ENCODE results near the gene GMNN.
"Not testable (repeated sequence)": the region's sequence is repeated elsewhere in the genome, so short reads cannot be mapped to it uniquely, and the experiment has no call there.

Gene GMNN

DNA sequence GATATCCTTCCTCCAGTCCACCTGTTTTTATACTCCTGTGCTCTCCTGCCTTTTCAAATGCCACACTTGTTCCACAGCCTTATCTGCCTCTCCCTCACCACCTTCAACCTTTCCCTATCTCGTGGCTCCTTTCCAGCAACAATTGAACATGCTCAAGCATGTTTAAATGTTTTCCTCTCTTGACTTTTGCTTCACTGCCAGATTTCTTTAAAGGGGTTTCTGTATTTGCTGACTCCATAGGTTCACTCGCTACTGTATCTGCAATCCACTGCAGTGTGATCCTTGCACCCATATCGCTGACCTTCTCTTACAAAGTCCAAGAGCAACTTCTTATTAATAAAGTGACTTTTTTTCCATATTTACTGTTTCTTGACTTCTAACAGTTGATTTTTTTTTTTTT, 11.2 kb upstream of the GMNN start:
- no peak for DNase-seq

DNA sequence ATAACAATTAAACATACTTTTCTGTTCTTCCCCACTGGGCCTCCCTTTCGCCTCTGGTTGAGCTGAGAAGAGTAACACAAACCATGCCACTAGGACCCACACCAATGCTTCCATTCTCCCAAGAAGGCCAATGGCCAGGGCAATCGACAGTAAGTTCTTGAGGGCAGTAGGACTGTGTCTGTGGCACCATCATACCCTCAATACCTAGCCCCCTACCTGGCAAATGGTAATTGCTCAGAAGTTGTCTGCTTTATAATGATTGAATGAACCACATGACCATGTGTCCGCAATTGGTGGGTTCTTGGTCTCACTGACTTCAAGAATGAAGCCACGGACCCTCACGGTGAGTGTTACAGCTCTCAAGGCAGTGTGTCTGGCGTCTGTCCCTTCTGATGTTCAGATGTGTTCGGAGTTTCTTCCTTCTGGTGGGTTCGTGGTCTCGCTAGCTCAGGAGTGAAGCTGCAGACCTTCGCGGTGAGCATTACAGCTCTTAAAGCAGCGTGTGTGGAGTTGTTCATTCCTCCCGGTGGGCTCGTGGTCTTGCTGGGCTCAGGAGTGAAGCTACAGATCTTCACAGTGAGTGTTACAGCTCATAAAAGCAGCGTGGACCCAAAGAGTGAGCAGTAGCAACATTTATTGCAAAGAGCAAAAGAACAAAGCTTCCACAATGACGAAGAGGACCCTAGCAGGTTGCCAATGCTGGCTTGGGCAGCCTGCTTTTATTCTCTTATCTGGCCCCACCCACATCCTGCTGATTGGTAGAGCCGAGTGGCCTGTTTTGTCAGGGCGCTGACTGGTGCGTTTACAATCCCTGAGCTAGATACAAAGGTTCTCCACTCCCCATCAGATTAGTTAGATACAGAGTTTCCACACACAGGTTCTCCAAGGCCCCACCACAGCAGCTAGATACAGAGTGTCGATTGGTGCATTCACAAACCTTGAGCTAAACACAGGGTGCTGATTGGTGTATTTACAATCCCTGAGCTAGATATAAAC, 9.6 kb upstream of the GMNN start:
- DNase-seq, result not testable (repeated sequence)

DNA sequence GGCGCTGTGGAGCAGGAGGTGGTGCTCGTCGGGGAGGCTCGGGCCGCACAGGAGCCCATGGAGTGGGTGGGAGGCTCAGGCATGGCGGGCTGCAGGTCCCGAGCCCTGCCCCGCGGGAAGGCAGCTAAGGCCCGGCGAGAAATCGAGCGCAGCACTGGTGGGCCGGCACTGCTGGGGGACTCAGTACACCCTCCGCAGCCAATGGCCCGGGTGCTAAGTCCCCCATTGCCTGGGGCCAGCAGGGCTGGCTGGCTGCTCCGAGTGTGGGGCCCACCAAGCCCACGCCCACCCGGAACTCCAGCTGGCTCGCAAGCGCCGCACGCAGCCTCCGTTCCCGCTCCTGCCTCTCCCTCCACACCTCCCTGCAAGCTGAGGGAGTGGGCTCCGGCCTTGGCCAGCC, 8.8 kb upstream of the GMNN start:
- DNase-seq, result not testable (repeated sequence)

DNA sequence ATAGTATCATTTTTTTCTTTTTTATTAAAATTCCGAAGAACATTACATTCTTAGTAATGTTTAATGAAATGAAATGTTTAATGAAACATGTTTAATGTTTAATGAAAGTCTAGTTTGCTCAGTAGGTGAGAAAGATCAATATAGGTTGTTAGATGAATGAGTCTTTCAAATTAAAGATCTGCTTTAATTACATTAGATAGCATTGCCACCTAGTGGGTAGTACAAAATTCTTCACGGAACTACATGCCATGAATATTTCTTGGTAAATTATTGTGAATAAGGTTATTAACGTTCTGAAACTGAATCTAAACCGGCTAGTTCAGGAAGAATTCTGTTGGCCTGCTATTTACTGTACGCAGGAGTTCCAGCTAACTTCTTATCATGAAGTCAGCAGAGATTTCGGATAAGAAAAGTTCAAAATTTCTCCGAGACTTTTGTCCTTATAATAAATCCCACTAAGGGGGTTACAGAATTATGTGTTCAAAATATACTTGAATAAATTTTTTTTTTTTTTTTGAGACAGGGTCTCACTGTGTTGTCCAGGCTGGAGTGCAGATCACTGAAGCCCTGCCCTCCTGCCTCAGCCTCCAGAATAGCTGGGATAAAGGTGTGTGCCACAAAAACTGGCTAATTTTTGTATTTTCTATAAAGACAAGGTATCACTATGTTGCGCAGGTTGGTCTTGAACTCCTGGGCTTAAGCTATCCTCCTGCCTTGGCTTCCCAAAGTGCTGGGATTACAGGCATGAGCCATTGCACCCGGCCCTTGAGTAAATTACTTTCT, 7.9 kb upstream of the GMNN start:
- DNase-seq, result no peak

DNA sequence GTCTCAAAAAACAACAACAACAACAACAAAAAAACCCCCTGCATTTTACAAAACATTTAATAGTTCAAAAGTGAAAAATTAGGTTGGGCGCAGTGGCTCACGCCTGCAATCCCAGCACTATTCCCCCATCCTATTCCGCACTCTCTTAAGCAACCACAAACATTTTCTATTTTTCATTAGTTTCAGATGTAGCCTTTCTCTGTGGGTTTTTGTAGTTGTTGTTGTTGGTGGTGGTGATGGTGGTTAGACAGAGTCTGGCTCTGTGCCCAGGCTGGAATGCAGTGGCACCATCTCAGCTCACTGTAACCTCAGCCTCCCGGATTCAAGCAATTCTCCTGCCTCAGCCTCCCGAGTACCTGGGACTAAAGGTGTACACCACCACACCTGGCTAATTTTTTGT, 6.4 kb upstream of the GMNN start:
- no peak for DNase-seq

DNA sequence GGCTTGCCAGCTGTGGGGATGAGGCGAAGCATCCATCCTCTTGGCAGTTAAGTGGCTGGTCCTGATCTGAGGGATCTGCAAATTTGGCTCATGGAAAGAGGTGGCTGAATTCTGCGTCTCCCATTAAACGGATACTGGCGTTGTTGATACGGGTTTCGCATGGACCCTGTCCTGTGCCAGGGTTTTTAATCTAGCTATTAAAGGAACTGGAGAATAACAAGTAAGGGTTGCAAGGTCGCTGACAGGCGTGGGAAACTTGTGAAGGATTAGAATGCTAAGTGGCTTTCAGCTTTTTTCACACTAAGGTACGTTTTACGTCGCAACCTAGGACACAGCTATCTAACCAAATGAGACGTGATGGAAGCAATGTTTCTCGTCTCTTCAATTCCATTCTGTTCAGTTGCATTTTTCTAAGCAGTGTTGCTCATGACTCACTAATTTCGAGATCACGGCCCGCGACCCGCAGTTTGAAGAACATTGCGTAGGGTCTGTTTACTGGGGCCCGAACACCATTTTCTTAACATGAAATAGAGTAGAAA, 852 bp downstream of the GMNN start:
- no peak for DNase-seq

DNA sequence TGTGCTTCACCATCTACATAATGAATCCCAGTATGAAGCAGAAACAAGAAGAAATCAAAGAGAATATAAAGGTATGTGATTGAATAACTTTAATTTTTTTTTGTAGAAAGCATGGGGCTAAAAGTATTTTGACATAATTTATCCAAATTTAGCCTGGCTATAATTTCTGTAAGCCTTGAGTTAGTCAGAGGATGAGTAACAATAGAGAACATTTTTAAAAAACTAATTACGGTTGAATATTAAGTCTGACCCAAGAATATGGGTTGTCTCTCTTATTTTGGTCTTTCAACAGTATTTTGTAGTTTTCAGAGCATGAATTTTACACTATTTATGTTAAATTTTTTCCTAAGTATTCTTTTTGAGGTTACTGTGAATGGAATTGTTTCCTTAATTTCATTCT, 2.5 kb downstream of the GMNN start:
- no peak for DNase-seq

DNA sequence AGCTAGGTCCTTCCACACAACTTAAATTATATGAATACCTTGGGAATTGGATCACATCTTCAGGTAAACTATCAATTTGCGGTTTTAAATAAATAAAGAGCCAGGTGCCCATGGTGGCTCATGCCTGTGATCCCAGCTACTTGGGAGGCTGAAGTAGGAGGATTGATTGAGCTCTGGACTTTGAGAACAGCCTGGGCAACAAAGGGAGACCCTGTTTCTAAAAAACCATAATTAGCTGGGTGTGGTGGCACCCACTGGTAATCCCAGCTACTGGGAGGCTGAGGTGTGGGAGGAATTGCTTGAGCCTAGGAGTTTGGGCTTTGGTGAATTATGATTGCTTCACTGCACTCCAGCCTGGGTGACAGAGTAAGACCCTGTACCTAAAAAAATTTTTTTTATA, 3.4 kb downstream of the GMNN start:
- DNase-seq, result no peak

DNA sequence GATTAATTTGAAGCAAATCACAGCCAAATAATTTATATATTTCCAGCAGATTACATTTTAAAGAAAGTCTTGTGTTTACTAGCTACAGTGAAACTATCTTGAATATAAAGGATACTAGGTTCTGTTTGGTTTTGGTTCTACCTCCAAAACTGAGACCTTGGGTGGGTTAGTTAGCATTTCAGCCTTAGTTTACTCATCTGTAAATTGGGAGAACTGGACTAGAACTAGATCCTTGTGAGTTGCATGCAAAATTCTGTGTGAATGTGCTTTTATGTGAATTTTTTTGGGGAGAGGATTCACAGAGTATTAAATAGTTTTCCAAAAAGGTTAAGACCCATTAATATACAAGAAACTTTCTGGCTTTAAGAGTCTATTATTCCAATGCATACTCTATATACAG, 4.1 kb downstream of the GMNN start:
- DNase-seq, result no peak

DNA sequence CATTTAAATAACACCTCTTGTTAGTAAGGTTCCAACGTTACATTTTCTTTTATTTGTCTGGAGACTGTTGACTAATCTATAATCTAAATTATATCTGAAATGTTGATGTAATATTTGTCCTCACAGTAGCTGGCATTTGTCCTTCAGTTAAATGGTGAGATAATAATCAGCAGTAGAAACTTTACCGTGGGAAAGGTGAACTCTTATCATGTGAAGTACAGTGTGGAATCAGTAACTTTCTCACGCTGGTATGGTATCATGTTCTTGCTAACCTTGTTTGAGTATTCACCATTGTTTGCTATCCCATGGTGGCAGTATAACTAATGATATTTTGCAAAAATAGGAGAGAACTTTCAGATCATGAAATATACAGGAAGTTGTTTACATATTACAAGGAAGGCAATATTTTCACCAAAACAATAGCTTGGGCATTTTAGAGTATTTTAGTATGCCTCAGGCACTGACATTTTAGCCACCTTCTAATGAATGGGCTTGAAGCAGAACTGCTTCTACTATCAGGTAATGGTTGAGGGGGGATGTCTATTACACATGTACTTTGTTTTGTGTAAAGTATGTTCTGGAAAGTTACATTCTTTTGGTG, 4.8 kb downstream of the GMNN start:
- DNase-seq, result no peak

DNA sequence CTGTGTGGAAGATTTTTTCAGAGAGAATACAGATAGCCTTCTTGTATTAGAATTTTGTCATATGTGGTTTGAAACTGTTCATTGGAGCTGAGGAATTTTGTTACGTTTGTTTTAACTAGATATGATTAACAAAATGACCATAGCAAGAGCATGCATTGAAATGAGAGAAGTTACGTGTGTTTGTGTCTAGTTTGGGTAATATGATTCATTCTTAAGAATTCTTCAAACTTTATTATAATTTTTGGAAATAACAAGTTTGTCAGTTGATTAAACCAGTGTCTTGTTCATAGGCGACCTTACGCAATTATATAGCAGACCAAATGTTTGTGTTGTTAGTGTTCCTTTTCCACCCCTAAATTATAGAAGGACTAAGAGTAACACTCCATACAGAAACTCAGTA, 5.5 kb downstream of the GMNN start:
- no peak for DNase-seq

DNA sequence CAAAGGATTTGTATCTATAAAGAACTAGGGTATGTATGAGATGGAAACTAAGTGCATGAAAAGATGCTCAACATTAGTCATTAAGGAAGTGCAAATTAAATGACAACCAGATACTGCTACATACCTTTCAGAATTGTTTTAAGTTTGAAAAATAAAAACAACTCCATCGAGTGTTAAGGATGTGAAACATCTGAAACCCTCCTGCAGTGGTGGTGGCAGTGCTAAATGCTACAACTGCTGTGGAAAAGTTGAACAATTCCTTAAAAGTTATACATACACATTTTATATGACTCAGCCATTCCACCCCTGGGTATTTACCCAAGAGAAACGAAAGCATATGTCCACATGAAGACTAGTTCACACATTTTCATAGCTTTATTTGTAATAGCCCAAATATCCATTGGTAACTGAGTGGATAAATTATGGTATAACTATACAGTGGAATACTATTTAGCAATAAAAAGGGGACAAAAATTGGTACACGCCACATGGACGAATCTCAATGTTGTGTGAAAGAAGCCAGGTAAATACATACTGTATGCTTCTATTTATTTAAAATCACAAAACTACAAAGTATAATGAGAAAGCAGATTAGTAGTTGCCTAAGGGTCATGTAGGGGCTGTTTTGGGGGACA, 13.4 kb downstream of the GMNN start:
- no peak for DNase-seq

DNA sequence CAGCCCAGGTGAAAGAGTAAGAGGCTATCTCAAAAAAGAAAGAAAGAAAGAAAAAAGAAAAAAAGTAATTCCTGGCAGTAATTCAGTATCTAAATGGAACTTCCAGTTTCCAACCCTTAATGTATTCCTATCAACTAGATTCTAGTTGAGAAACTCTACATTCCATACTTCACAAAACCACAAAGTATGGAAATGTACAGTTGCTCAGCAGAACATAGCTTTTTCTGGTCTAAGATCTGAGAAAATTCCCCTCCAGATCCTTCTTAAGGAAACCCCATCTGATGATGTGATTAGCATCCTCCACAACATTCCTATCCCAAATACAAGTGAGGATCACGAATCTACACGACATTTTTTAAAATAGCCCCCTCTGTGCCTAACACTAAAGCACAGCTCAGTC, 20.4 kb downstream of the GMNN start:
- no peak for DNase-seq

DNA sequence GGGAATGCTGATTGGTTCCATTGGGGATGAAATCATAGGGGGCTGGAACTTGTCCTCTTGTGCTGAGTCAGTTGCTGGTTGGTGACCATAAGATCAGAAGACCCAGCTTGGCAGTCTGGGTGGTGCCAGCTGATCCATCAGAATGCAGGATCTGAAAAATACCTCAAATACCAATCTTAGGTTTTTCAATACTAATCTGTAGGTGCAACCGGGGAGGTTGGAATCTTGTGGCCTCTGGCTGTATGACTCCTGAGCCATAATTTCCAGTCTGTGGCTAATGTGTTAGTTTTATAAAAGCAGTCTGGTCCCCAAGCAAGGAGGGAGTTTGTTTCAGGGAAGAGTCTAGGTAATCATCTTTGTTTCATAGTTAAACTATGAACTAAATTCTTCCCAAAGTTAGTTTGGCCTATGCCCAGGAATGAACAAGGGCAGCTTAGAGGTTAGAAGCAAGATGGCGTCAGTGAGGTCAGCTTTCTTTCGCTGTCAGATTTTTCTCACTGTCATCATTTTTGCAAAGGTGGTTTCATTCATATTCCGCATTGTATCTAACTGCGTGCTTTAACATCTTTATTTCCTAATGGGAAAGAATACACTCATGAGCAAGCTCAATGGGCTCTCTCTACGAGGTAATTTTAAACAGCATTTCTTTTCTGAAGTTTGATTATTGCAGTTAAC, 22.0 kb downstream of the GMNN start:
- DNase-seq, result no peak

DNA sequence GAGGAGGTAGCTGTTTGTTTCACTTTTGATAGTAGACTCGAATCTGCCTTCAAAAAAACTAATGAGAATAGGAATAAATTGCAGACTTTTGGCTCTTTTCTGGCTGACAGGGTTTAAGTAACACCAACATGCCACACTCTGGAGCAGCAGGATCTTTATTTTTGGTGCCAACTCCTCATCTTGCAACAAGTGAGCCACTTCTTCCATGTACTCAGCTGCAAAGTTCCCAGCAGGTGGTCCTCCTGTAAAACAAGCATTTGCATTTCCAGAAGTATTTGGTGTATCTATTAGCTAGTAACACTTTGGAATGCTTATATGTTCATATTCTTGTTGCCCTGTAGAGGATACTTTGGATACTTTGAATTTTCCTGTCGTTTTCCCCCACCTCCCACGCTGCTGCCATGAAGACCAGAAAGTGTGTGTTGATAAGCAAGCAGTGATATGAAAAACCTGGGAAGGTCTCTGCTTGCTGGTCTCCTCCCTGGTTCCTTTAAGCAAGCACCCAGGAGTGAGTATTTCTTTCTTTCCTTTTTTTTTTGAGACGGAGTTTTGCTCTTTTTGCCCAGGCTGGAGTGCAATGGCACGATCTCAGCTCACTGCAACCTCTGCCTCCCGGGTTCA, 23.0 kb downstream of the GMNN start:
- no peak for DNase-seq

DNA sequence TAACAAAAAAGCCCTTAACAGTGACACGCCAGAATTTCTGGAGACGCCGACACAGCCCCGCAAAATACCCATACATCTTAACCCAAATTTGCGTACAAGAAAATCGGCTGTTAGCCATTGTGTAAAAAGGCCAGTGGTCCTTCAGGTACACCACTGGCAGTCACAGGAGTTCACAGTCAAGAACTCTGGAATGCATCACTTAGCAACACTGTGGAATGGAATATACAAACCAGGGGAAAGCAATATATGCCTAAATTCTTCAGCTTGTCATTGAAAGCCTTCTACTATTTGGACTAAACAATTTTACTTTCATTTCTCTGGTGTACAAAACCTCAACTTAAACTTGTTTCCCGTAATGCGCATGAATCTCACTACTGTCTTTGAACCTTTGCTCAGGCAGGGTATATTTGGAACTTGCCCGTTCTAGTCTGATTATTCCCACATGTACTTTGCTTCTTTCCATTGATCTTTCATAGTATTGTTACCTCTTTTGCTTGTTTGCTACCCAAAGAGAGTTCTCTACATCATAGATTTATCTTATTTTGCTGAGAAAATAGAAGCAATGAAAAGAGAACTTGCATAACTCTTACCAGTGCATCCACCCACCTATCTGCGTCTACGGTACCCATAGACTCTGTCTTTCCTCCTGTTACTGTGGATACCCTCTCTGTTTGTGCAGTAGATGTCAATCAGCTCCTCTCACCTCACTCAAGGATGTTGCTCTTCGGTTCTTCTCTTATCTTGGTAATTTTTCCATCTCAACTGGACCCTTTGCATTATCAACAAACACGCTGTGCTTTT, 24.2 kb downstream of the GMNN start, which contains the start of gene ARMH2:
Gene ARMH2, minus strand, starts transcription at position 178 of the 801 bp plus-strand sequence. Its CDS starts 60 bp downstream, at position 118.
- no peak for DNase-seq

DNA sequence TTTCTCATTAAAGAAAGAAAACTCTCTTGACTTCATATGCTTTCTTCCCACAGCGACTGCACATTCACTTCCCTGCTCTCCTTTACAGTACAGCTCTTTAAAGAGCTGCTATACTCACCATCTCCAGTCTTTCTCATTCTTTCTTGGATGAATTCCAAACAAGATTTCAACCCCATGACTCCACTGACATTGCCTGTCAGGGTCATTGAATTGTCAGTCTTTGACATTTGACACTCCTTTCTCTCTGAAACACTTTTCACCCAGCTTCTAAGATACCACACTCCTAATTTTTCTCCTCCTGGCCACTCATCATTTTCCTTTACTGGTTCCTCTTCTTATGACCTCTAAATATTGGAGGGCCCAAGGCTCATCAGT, 24.8 kb downstream of the GMNN start:
- DNase-seq, result no peak

DNA sequence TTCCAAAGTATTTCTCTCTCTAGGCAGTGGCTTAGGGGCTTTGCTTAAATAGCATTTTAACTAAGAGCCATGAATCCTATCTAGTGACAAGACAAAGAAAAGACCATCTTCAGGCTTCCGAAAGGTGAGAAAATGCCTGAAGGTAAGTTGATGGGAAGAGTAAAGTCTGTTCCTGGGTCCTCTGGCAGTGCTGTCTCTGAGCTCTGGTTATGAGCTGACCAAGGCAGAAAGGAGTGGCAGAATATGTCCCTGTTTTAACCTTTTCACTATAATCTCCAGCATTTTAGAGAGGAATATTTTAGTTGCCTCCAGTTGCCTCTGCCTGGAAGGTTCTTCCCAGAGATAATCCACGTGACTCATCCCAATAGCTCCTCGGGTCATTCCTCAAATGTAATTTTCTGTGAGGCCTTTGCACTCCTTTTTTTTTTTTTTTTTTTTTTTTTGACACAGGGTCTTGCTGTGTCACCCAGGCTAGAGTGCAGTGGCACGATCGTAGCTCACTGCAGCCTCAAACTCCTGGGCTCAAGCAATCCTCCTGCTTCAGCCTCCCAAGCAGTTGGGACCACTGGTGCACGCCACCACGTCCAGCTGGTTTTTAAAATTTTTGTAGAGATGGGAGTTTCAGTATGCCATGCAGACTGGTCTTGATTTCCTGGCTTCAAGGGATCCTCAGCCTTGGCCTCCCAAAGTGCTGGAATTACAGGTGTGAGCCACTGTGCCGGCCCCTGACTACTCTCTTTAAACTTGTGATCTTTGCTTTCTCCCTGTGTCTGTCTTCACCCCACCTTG, 27.7 kb downstream of the GMNN start:
- no peak for DNase-seq

DNA sequence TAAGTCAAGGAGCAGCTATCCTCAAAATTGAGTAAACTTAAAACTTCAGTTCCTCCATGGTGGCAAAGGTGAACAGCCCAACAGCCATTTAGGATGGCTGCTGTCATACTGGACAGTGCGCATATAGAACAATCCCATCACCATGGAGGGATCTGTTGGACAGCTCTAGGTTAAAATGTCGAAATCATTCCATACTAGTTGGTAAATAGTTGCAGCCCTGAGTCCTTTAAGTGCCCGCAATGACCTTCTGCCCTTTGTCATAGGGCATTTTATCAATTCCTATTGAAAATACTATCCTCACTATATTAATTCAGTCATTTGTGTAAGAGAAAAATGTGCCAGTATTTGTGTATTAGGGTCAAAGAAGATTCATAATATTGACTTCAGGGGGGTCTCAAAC, 32.8 kb downstream of the GMNN start:
- no peak for DNase-seq

DNA sequence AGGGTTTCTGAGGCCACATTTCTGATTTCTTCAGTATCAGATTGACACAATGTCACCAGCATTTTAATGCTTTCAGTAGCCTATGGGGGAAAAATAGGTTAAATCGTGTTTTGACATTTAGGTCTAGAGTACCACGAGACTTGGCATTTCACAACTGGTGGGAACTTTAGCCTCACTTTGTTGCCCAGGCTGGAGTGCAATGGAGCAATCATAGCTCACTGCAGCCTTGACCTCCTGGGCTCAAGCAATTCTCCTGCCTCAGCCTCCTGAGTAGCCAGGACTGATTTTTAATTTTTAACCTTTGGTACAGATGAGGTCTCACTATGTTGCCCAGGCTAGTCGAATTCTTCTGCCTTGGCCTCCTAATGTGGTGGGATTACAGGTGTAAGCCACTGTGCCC, 35.0 kb downstream of the GMNN start:
- DNase-seq, result no peak

All from CD4-positive, alpha-beta T cell treated with Interferon gamma for 1 hour (primary cell).